ENCODE measurements around the gene CFAP74. TPM values are rescaled to one million over a fixed set of nuclear protein-coding genes. Genes with fewer than 3 reads are reported as not detected.

Gene CFAP74
- total and polyA plus RNA-seq, 2 of the 13 experiments (the other 11 are each of a cell fraction or from before 2014, with no cell fraction given) = 0.27 to 0.62 TPM

GRCh38 chr1:2046174-2046917 is 42.8 kb upstream of the CFAP74 start (continued):
- TF ChIP-seq ATF6 (CRISPR knock-in tag; conservative IDR thresholded peaks at IDR 0.05) = no peak
- no peak for TF ChIP-seq NBN (conservative IDR thresholded peaks at IDR 0.05)
- no peak for TF ChIP-seq ZKSCAN5 (CRISPR knock-in tag; IDR thresholded peaks at IDR 0.05)
- peak; percentile 47 for TF ChIP-seq ZKSCAN8 (CRISPR knock-in tag; IDR thresholded peaks at IDR 0.05; ENCODE audit: borderline replicate concordance)
- no peak for TF ChIP-seq BRD4 (CRISPR knock-in tag; IDR thresholded peaks at IDR 0.05)
- TF ChIP-seq FOXK2 (IDR thresholded peaks at IDR 0.05) = no peak
- no peak for TF ChIP-seq RBM39 (IDR thresholded peaks at IDR 0.05; ENCODE audit: low read depth, low read length, poor library complexity, severe bottlenecking)
- TF ChIP-seq SRSF4 (IDR thresholded peaks at IDR 0.05; ENCODE audit: low read depth, low read length, poor library complexity, severe bottlenecking) = no peak
- peak; percentile 61 for TF ChIP-seq ZNF143 (CRISPR knock-in tag; IDR thresholded peaks at IDR 0.05)
- TF ChIP-seq TFDP1 (CRISPR knock-in tag; IDR thresholded peaks at IDR 0.05; ENCODE audit: borderline replicate concordance) = no peak
- no peak for TF ChIP-seq THAP9 (CRISPR knock-in tag; IDR thresholded peaks at IDR 0.05; ENCODE audit: borderline replicate concordance)
- 0 out of 2 replicates have a peak, but pooled peaks have one; percentile 23 for TF ChIP-seq BORCS8-MEF2B (CRISPR knock-in tag; IDR thresholded peaks at IDR 0.05)
- no peak for TF ChIP-seq AGO2 (optimal IDR thresholded peaks at IDR 0.05; ENCODE audit: low read depth, low read length)
- TF ChIP-seq NFIB (CRISPR knock-in tag; IDR thresholded peaks at IDR 0.05; ENCODE audit: borderline replicate concordance) = no peak
- TF ChIP-seq KDM2A (CRISPR knock-in tag; IDR thresholded peaks at IDR 0.05; ENCODE audit: borderline replicate concordance, low read depth) = peak; percentile 68; the same call in 1 of the 2 replicates
- no peak for TF ChIP-seq MAFK (conservative IDR thresholded peaks at IDR 0.05 in 1 of 2, IDR thresholded peaks at IDR 0.05 in 1 of 2; ENCODE audit: low read length in 2 of 2)
- no peak for TF ChIP-seq SNAI1 (CRISPR knock-in tag; IDR thresholded peaks at IDR 0.05; ENCODE audit: borderline replicate concordance)
- no peak for TF ChIP-seq XBP1 (CRISPR knock-in tag; IDR thresholded peaks at IDR 0.05)
- no peak for TF ChIP-seq ZSCAN22 (CRISPR knock-in tag; IDR thresholded peaks at IDR 0.05)
- TF ChIP-seq ZNF234 (CRISPR knock-in tag; conservative IDR thresholded peaks at IDR 0.05) = no peak; the same call in 1 of the 2 replicates
- TF ChIP-seq KLF6 (CRISPR knock-in tag; IDR thresholded peaks at IDR 0.05) = 0 out of 2 replicates have a peak, but pooled peaks have one; percentile 51
- no peak for TF ChIP-seq TBX3 (IDR thresholded peaks at IDR 0.05; ENCODE audit: borderline replicate concordance)
- TF ChIP-seq ZNF317 (CRISPR knock-in tag; IDR thresholded peaks at IDR 0.05) = 0 out of 2 replicates have a peak, but pooled peaks have one; percentile 6

Measured in HepG2 (cell line).